Testis (tissue), 2 donors: Measurements from ENCODE around the gene MYBPH.

Experiments
- POLR2A ChIP-seq: fragments of 450-650 bp; IDR thresholded peaks from one replicate; pipeline ENCODE4 v1.6.1; 2017; ENCODE audit warnings: antibody characterized with exemption, mild to moderate bottlenecking, moderate library complexity
- TF ChIP-seq, protein P1 (sequence below), 3 experiments: fragments of 450-650 bp in 2 of 3; fragments of 200-600 bp in 1 of 3; sonication (generic) in 1 of 3; IDR thresholded peaks; one replicate each; pipeline ENCODE4 v1.5.1; 2016 to 2019; ENCODE audit warnings: antibody characterized with exemption in 3 of 3, mild to moderate bottlenecking in 2 of 3, moderate library complexity in 1 of 3

DNA sequence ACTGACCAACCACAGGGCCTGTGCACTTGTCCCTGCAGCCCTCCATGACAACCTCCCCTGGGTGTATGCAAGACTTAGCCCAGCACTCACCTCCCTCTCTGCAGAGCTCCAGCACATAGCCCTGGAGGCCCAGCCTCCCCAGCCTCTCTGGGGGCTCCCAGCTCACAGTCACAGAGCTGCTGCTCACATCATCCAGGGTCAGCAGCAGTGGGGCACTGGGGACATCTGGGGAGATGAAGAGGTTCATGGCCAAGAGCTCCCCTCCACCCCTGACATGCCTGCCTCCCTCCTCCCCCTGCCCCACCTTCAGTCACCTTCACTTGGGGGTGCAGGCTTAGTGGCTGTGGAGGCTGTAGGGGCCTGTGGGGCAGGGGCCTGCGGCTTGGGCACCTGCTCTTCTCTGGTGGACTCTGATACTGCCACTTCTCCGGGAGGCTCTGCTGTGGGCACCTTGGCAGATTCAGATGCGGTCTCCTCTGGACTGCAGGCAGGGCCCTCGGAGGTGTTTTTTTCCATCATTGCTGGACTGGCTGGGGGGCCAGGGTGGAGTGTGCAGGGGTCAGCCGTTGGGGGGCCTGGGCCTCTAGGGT is at the start of gene MYBPH:
- TF ChIP-seq, protein P1, sequence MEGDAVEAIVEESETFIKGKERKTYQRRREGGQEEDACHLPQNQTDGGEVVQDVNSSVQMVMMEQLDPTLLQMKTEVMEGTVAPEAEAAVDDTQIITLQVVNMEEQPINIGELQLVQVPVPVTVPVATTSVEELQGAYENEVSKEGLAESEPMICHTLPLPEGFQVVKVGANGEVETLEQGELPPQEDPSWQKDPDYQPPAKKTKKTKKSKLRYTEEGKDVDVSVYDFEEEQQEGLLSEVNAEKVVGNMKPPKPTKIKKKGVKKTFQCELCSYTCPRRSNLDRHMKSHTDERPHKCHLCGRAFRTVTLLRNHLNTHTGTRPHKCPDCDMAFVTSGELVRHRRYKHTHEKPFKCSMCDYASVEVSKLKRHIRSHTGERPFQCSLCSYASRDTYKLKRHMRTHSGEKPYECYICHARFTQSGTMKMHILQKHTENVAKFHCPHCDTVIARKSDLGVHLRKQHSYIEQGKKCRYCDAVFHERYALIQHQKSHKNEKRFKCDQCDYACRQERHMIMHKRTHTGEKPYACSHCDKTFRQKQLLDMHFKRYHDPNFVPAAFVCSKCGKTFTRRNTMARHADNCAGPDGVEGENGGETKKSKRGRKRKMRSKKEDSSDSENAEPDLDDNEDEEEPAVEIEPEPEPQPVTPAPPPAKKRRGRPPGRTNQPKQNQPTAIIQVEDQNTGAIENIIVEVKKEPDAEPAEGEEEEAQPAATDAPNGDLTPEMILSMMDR (IDR thresholded peaks at IDR 0.05) = no peak
- no peak for TF ChIP-seq POLR2A
